HepG2 (cell line): Measurements from ENCODE around the gene SERPINB13. TPM values are rescaled to one million over a fixed set of nuclear protein-coding genes. Genes with fewer than 3 reads are reported as not detected.

Experiments used
- ATAC-seq: fragments of 200-7000 bp; cut with Tn5 transposase; 3 replicates; pipeline ENCODE4 v1.9.1; 2020; ENCODE audit warnings: mild to moderate bottlenecking, moderate library complexity
- BruUV-seq: library from RNA; stranded (reverse); fragments of 400-500 nt; replicated peaks from 2 replicates; lab custom pipeline; 2021; lab: Mats Ljungman, UMichigan
- CTCF ChIA-PET: fragments of 300-600 bp; formaldehyde crosslinking; extraction: SDS; loops from one replicate; lab custom pipeline; 2021; ENCODE audit warnings: low total read pairs, inconsistent platforms, low intra/inter-chr PET ratio; lab: Yijun Ruan, JAX
- POLR2A ChIA-PET: fragments of 350-600 bp; sonication (Branson Sonifier 250); formaldehyde crosslinking; loops from one replicate; lab custom pipeline; 2020; ENCODE audit warnings: antibody characterized with exemption, inconsistent platforms; lab: Yijun Ruan, JAX
- DNase-seq: peaks from one replicate; pipeline ENCODE4 v3.0.0-alpha.2; 2015; ENCODE audit warnings: low spot score
- FAIRE-seq: peaks from 3 replicates; lab custom pipeline; 2011; peaks lifted over from hg19 to GRCh38; lab: Jason Lieb, UNC
- H2AFZ ChIP-seq: one replicate; pipeline ENCODE4 v1.6.1; 2011; ENCODE audit warnings: low read length, inconsistent platforms
- H3K27ac ChIP-seq: fragments of 300-600 bp; 3 replicates; pipeline ENCODE4 v1.8.0; 2011; ENCODE audit warnings: mixed run types, mild to moderate bottlenecking, mixed read lengths, low read length, inconsistent platforms; ENCODE audit not compliant: insufficient read depth; ENCODE audit errors: extremely low read length
- H3K27me3 ChIP-seq, 2 experiments: fragments of 200-600 bp in 1 of 2; 2 replicates in 1 of 2; 3 replicates in 1 of 2; pipeline versions ENCODE4 v1.6.0 to v1.8.0; 2011; ENCODE audit warnings: low read length in 2 of 2, mild to moderate bottlenecking in 2 of 2, moderate library complexity in 2 of 2, inconsistent platforms in 1 of 2; ENCODE audit not compliant: insufficient read depth in 2 of 2, control insufficient read depth in 1 of 2
- H3K36me3 ChIP-seq, 2 experiments: fragments of 200-600 bp in 1 of 2; replicated peaks in 1 of 2; 2 replicates in 1 of 2; 3 replicates in 1 of 2; pipeline versions ENCODE4 v1.5.1 to v1.8.0; 2011; ENCODE audit warnings: low read length in 2 of 2, inconsistent platforms in 1 of 2; ENCODE audit not compliant: insufficient read depth in 2 of 2, control insufficient read depth in 1 of 2
- H3K4me1 ChIP-seq: 2 replicates; pipeline ENCODE4 v1.5.1; 2012; ENCODE audit warnings: low read length, inconsistent platforms; ENCODE audit not compliant: insufficient read depth
- H3K4me2 ChIP-seq: 2 replicates; pipeline ENCODE4 v1.6.0; 2011; ENCODE audit warnings: low read depth, low read length, inconsistent platforms
- H3K4me3 ChIP-seq, 3 experiments: fragments of 200-600 bp in 1 of 3; sonication (generic), shearing (Covaris generic) in 1 of 3; replicated peaks in 1 of 3; 2 replicates each; pipeline ENCODE4 v1.5.1; 2011 to 2016; ENCODE audit warnings: low read length in 3 of 3, inconsistent platforms in 2 of 3, low read depth in 2 of 3, mild to moderate bottlenecking in 2 of 3, control low read depth in 1 of 3, mixed read lengths in 1 of 3; ENCODE audit not compliant: insufficient read depth in 1 of 3
- H3K79me2 ChIP-seq: one replicate; pipeline ENCODE4 v1.6.1; 2011; ENCODE audit warnings: low read length, inconsistent platforms; ENCODE audit not compliant: insufficient read depth
- H3K9ac ChIP-seq: 2 replicates; pipeline ENCODE4 v1.6.0; 2011; ENCODE audit warnings: mild to moderate bottlenecking, low read depth, low read length, inconsistent platforms; ENCODE audit not compliant: insufficient read depth
- H3K9me3 ChIP-seq: 2 replicates; pipeline ENCODE4 v1.5.1; 2012; ENCODE audit warnings: mild to moderate bottlenecking, low read length
- H4K20me1 ChIP-seq: 2 replicates; pipeline ENCODE4 v1.6.0; 2011; ENCODE audit warnings: inconsistent platforms, mild to moderate bottlenecking, low read length, moderate library complexity; ENCODE audit not compliant: insufficient read depth
- CBX1 ChIP-seq: IDR thresholded peaks from one replicate; pipeline ENCODE4 v1.6.1; 2016; ENCODE audit warnings: antibody characterized with exemption, low read depth
- DMAP1 ChIP-seq: IDR thresholded peaks from 2 replicates; pipeline ENCODE4 v1.6.1; 2016
- FIP1L1 ChIP-seq: fragments of 200-400 bp; formaldehyde crosslinking; IDR thresholded peaks from 2 replicates; pipeline ENCODE4 v1.6.1; 2018; ENCODE audit warnings: low read depth, mild to moderate bottlenecking, low read length, moderate library complexity, borderline replicate concordance; ENCODE audit not compliant: insufficient read depth
- IRF2 ChIP-seq: IDR thresholded peaks from 2 replicates; pipeline ENCODE4 v1.6.1; 2018; ENCODE audit warnings: missing genetic modification reagents, missing compliant biosample characterization
- MNT ChIP-seq: fragments of 450-650 bp; IDR thresholded peaks from 2 replicates; pipeline ENCODE4 v1.6.1; 2016
- PLSCR1 ChIP-seq: sonication (generic); formaldehyde crosslinking; IDR thresholded peaks from 2 replicates; pipeline ENCODE4 v1.5.0; 2020; ENCODE audit warnings: missing genetic modification reagents, mild to moderate bottlenecking, borderline replicate concordance
- RARA ChIP-seq: IDR thresholded peaks from 2 replicates; pipeline ENCODE4 v1.6.1; 2016; ENCODE audit warnings: missing genetic modification reagents, missing compliant biosample characterization
- ZIK1 ChIP-seq: sonication (generic); formaldehyde crosslinking; IDR thresholded peaks from 2 replicates; pipeline ENCODE4 v1.5.0; 2020; ENCODE audit warnings: mild to moderate bottlenecking, low read depth, missing genetic modification reagents, borderline replicate concordance
- ZMAT3 ChIP-seq: sonication (generic); formaldehyde crosslinking; conservative IDR thresholded peaks from 2 replicates; pipeline ENCODE4 v1.7.0; 2021; ENCODE audit warnings: missing genetic modification reagents
- ZNF468 ChIP-seq: sonication (generic); formaldehyde crosslinking; IDR thresholded peaks from 2 replicates; pipeline ENCODE4 v1.8.0; 2022; ENCODE audit warnings: mild to moderate bottlenecking, moderate library complexity, missing genetic modification reagents
- ZNF629 ChIP-seq: sonication (generic); formaldehyde crosslinking; conservative IDR thresholded peaks from 2 replicates; pipeline ENCODE4 v1.5.0; 2020; ENCODE audit warnings: missing genetic modification reagents
- WGBS: methylation state at CpG from one replicate; pipeline ENCODE4 v1.1.6; 2017; ENCODE audit warnings: low lambda C conversion rate; 5-methylcytosine and 5-hydroxymethylcytosine counted together
- in situ Hi-C: cut with HindIII; loops from 2 replicates; pipeline ENCODE4 v1.10.0; 2017; ENCODE audit warnings: low pct_unique_long_range_greater_than_20kb; ENCODE audit not compliant: extremely low pct_ligation_motif_present
- intact Hi-C: fragments of 100-400 bp; cut with micrococcal nuclease; formaldehyde crosslinking; loops from one replicate; pipeline ENCODE4 v1.10.0; 2022; ENCODE audit not compliant: unreplicated experiment
- polyA plus RNA-seq, 8 experiments: library from polyadenylated mRNA; depleted of rRNA in 3 of 8; stranded (reverse) in 7 of 8; unstranded in 1 of 8; fragments of >200 nt; fragmentation: Illumina TruSeq in 4 of 8; extraction: Trizol in 4 of 8; gene quantifications; 2 replicates each; pipeline versions ENCODE4 v1.2.1 to v1.2.3, GENCODE V29; 2011 to 2016; ENCODE audit warnings: low read depth in 4 of 8, missing spikeins in 1 of 8, mixed read lengths in 1 of 8; ENCODE audit not compliant: insufficient read depth in 1 of 8
- total RNA-seq, 5 experiments: library from RNA; depleted of rRNA; stranded (reverse); fragments of >200 nt; fragmentation: Illumina TruSeq; extraction: Trizol; gene quantifications; 2 replicates each; pipeline ENCODE4 v1.2.3, GENCODE V29; 2016; ENCODE audit warnings: low read depth in 1 of 5
- TF ChIP-seq, protein P1 (sequence below): sonication (generic); formaldehyde crosslinking; IDR thresholded peaks from 2 replicates; pipeline ENCODE4 v1.5.0; 2020; ENCODE audit warnings: missing genetic modification reagents
- TF ChIP-seq, protein P2 (sequence below): sonication (generic); formaldehyde crosslinking; IDR thresholded peaks from 2 replicates; pipeline ENCODE4 v1.4.0; 2020; ENCODE audit warnings: mild to moderate bottlenecking, missing genetic modification reagents

SERPINB13 gene
- total and polyA plus RNA-seq, 2 of the 13 experiments (the other 11 are each of a cell fraction or from before 2014, with no cell fraction given), result not detected

DNA sequence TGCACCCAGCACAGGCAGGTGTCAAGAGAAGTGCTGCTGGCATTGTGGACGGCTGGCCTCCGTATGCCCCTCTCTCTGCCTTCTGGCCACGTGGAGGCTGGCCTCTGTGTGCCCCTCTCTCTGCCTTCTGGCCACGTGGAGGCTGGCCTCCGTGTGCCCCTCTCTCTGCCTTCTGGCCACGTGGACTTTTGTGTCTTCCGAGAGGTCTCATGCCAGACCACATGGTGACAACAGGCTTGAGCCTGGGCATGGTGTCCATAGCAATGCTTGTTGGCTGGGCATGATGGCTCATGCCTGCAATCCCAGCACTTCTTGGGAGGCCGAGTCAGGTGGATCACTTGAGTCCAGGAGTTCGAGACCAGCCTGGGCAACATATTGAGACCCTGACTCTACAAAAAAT lies 19.3 kb upstream of the SERPINB13 start:
- DNase-seq, result no peak
- Histone ChIP-seq H3K27ac (no peak overlapping the region), H4K20me1 (no peaks in the 10 kb centered on the region), H3K4me3 (no peak overlapping the region), H3K79me2 (no peaks in the 10 kb centered on the region), H3K9ac (no peak overlapping the region), H3K4me1 (no peaks in the 10 kb centered on the region), H3K4me2 (no peak overlapping the region), H3K27me3 (peaks cover 0 to 3% of the 10 kb centered on the region in 2 experiments; a peak in 2 of 5 replicates), H3K9me3 (no peaks in the 10 kb centered on the region), H3K36me3 (no peaks in the 10 kb centered on the region), H2AFZ (no peak overlapping the region)
- CTCF ChIA-PET, result no interaction called here
- TF ChIP-seq FIP1L1 (no peak), MNT (peak; percentile 95)
- TF ChIP-seq, protein P1, sequence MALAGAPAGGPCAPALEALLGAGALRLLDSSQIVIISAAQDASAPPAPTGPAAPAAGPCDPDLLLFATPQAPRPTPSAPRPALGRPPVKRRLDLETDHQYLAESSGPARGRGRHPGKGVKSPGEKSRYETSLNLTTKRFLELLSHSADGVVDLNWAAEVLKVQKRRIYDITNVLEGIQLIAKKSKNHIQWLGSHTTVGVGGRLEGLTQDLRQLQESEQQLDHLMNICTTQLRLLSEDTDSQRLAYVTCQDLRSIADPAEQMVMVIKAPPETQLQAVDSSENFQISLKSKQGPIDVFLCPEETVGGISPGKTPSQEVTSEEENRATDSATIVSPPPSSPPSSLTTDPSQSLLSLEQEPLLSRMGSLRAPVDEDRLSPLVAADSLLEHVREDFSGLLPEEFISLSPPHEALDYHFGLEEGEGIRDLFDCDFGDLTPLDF (CRISPR knock-in tag), result no peak
- FAIRE-seq, result no peak
- ATAC-seq, result no peak
- in situ Hi-C loops, result no loop called here
- intact Hi-C loops, result no loop called here
- BruUV-seq, result no TSS peak
- POLR2A ChIA-PET, result no interaction called here
- 33% methylated on average over 8 of the region's 9 CpGs for WGBS

- Histone ChIP-seq H3K9me3 (no peaks in the 10 kb centered on the region), H4K20me1 (no peaks in the 10 kb centered on the region), H3K4me2 (no peak overlapping the region), H3K36me3 (no peaks in the 10 kb centered on the region), H3K27ac (no peak overlapping the region), H3K9ac (no peak overlapping the region), H2AFZ (no peak overlapping the region), H3K27me3 (peaks cover 0 to 3% of the 10 kb centered on the region in 2 experiments; a peak in 2 of 5 replicates), H3K4me1 (no peaks in the 10 kb centered on the region), H3K79me2 (no peaks in the 10 kb centered on the region), H3K4me3 (no peak overlapping the region)
- CTCF ChIA-PET, result no interaction called here
- POLR2A ChIA-PET, result no interaction called here
- 28% methylated on average over 6 of the region's 6 CpGs for WGBS
- no peak for DNase-seq
- no TSS peak for BruUV-seq
- in situ Hi-C loops, result no loop called here
- no peak for FAIRE-seq
- ATAC-seq, result no peak
- intact Hi-C loops, result loop anchor here (2.0 kb wide), 1 partner anchor 62 kb away; no protein-coding TSS in a partner anchor
- TF ChIP-seq CBX1, result no peak
- TF ChIP-seq ZMAT3 (CRISPR knock-in tag), result no peak
- TF ChIP-seq DMAP1 (CRISPR knock-in tag), result no peak
- no peak for TF ChIP-seq IRF2 (CRISPR knock-in tag)
- no peak for TF ChIP-seq ZNF629 (CRISPR knock-in tag)
- TF ChIP-seq ZIK1, result no peak
- TF ChIP-seq RARA, result no peak
- no peak for TF ChIP-seq PLSCR1 (CRISPR knock-in tag)
- no peak for TF ChIP-seq ZNF468 (CRISPR knock-in tag)
- TF ChIP-seq, protein P2, sequence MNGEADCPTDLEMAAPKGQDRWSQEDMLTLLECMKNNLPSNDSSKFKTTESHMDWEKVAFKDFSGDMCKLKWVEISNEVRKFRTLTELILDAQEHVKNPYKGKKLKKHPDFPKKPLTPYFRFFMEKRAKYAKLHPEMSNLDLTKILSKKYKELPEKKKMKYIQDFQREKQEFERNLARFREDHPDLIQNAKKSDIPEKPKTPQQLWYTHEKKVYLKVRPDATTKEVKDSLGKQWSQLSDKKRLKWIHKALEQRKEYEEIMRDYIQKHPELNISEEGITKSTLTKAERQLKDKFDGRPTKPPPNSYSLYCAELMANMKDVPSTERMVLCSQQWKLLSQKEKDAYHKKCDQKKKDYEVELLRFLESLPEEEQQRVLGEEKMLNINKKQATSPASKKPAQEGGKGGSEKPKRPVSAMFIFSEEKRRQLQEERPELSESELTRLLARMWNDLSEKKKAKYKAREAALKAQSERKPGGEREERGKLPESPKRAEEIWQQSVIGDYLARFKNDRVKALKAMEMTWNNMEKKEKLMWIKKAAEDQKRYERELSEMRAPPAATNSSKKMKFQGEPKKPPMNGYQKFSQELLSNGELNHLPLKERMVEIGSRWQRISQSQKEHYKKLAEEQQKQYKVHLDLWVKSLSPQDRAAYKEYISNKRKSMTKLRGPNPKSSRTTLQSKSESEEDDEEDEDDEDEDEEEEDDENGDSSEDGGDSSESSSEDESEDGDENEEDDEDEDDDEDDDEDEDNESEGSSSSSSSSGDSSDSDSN (CRISPR knock-in tag), result no peak
Measured at GRCh38 chr18:63570721-63571120, 16.4 kb upstream of the SERPINB13 start.
